GM20431 (cell line): ENCODE data around the gene GRAMD1C.

Experiments used
- in situ Hi-C: fragments of 300-500 bp; cut with MseI, MboI; formaldehyde crosslinking; loops from one replicate; pipeline ENCODE4 v1.15.0; 2020; ENCODE audit warnings: low sequenced_read_pairs; ENCODE audit not compliant: unreplicated experiment

Gene GRAMD1C

DNA sequence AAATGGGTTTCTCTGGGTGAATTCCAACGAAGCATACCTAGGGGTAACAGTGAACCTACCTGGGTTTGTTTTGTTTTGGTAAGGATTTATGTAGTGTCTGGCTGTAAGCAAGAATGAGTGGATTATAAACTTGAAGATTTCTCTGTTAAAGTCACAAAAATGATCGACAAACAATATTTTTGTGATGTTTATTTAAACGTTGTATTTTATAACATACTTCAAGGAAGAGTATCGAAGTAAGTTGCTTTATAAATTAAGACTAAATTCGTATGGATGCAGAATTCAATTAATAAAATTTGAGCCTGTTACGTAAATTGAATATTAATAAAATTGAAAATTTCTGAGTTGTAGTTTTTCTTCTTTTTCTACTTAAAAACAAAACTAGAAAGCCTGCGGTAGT, 108.2 kb downstream of the GRAMD1C start:
- in situ Hi-C loops, result no loop called here

GRCh38 chr3:113947372-113948014, 108.9 kb downstream of the GRAMD1C start, which contains the start of gene ZDHHC23:
ZDHHC23 (plus strand) TSS chr3:113948013; CDS start chr3:113948803, 790 bp downstream.
- in situ Hi-C loops, result no loop called here

DNA sequence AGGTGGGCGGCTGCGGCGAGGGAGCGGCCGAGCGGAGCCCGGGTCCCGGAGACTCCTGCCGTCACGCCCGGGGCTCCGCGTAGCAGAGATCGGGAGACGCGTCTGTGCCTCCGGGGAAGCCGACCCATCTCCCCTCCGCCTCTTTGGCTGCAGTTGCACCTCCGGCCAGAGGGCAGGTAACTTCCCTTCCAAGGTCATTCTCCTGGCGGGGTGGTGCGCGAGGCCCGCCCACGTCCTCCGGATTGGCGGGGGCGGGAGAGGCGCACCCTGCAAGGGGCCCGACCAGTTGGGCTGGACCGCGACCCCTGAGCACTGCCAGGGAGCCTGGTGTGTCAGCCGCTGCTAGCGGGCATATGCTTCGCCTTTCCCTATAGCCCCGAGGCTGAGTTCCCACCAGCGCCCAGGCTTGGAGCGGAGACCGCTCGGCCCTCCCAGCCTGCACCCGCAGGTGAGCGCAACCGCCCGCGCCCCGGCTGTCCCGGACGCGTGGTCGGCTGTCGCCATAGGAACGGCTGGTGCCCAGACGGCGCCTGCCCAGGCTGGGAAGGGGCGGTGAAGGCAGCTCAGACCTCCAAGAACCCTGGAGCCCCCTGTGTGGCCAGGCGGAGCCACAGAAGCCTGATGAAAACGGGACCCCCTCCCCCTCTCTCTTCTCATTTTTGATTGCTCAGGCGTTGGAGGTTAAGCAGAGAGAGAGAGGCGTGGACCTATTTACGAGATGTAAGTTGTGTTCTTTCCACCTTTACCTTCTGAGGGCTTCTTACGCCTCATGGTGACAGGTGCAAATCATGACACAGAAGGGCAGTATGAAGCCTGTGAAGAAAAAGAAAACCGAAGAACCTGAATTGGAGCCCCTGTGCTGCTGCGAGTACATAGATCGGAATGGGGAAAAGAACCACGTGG, 109.7 kb downstream of the GRAMD1C start:
- in situ Hi-C loops, result no loop called here

GRCh38 chr3:113952921-113953320, 114.3 kb downstream of the GRAMD1C start:
- in situ Hi-C loops, result no loop called here

DNA sequence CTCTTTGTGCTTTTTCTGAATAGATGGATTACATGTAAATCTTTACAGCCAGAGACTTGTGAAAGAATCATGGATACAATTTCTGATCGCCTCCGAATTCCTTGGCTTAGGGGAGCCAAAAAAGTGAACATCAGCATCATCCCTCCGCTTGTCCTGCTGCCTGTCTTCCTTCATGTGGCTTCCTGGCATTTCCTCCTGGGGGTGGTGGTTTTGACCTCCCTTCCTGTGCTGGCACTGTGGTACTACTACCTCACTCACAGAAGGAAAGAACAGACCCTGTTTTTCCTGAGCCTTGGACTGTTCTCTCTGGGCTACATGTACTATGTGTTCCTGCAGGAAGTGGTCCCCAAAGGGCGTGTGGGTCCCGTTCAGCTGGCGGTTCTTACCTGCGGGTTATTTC, 115.1 kb downstream of the GRAMD1C start:
- in situ Hi-C loops, result no loop called here

DNA sequence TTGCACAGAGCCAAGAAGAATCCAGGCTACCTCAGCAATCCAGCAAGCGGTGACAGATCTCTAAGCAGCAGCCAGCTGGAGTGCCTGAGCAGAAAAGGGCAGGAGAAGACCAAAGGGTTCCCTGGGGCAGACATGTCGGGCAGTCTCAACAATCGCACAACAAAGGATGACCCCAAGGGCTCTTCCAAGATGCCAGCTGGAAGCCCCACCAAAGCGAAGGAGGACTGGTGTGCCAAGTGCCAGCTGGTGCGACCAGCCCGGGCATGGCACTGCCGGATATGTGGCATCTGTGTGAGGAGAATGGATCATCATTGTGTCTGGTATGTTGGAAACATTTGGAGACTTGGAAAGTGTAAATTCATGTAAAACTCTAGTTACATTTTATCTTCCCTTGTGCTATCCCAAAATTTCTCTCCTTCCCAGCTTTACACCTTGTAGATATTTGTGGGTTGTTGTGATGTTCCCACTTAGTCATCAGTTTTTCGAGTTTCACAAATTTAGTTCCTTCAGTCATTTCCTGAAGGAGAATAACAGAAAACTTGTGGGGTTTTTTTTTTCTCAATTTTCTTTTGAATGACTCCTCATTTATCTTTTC, 115.6 kb downstream of the GRAMD1C start:
- in situ Hi-C loops, result no loop called here

- in situ Hi-C loops, result no loop called here
These were observed 125.3 kb downstream of the GRAMD1C start for GRCh38 chr3:113963879-113964278.

GRCh38 chr3:113966172-113966571, 127.6 kb downstream of the GRAMD1C start:
- in situ Hi-C loops, result no loop called here

DNA sequence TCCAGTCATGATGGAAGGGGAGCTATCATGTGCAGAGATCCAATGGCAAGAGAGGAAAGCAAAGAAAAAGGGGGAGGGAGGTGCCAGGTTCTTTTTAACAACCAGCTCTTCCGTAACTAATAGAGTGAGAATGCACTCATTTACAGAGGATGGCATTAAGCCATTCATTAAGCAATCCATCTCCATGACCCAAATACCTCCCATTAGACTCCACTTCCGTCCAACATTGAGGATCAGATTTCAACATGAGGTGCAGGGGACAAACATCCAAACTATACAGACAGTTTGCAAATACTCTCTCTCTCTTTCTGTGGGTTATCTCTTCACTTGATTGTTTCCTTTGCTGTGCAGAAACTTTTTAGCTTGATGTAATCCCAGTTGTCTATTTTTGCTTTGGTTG, 130.4 kb downstream of the GRAMD1C start:
- in situ Hi-C loops, result no loop called here

- in situ Hi-C loops, result no loop called here
These were observed 139.2 kb downstream of the GRAMD1C start for GRCh38 chr3:113977822-113978221.

GRCh38 chr3:113979916-113980315, 141.3 kb downstream of the GRAMD1C start:
- in situ Hi-C loops, result no loop called here

DNA sequence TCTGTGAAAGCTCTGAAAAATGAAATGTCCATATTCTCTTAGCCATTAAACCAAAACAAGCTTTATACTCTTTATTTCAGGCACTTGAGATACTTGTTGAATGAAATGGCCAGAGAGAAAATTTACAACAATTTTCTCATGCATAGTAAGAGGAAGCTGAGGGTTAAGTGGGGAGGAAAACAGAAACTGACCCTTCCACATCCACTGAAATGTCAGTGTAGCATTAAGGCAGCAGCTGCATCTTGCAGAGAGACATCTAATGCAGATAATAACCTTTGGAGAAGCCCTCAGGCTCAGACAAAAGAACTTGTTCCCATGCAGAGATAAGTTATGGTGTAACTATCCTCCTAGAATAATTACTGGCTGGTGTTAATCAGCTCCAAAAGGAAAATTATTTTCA, 143.2 kb downstream of the GRAMD1C start:
- in situ Hi-C loops, result no loop called here

DNA sequence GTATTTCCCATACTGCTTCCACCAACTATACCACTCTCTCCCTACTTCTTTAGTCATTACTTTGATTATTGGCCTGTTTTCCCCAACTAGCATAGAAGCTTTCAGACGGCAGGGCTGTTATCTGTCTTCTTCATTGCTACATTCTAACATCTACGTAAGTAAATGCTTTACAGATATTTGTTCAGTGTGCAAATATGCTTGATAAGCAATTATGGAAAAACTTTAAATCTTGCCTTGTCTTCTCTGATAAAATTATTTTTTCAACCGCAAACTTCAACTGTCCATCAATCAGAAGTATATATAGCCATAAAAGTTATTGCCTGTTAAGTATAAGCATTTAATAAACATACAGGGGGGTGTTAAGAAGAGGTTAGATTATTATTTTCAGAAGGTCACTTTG, 145.0 kb downstream of the GRAMD1C start:
- in situ Hi-C loops, result no loop called here

DNA sequence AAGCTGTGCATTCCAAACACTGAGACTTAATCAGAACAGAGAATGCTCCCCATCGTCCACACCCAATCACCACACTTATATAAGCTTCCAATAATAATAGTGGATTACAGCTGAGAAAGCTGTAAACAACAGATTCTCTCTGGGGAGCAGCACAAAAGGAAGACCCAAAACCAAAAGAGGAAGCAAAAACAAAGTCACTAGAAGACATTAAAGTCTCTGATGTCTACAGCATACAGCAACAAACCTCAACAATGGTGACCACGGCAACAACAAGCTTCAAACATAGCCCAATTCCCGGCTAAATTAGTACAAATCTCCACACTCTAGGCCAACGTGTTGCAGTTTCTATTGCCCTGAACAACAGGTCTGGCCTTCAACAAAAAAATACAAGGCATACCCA, 147.0 kb downstream of the GRAMD1C start:
- in situ Hi-C loops, result no loop called here
